Stimulated activated CD4-positive, alpha-beta T cell treated with anti-CD3 and anti-CD28 coated beads, Interleukin-2, amount 100 ng/mL, for 4 hours (primary cell): Measurements from ENCODE around the gene STARD10.

Experiments
- DNase-seq: peaks from one replicate; pipeline ENCODE4 v3.0.0-alpha.2; 2020; ENCODE audit warnings: low read depth

The STARD10 gene

GRCh38 chr11:72744474-72744873, 49.4 kb downstream of the STARD10 start:
- DNase-seq, result no peak

GRCh38 chr11:72743321-72744221, 50.3 kb downstream of the STARD10 start:
- DNase-seq, result no peak

- DNase-seq, result no peak
Observed at GRCh38 chr11:72742513-72743320, 51.1 kb downstream of the STARD10 start.

- no peak for DNase-seq
Observed at GRCh38 chr11:72741849-72742512, 51.9 kb downstream of the STARD10 start.

GRCh38 chr11:72741429-72741833, 52.4 kb downstream of the STARD10 start:
- no peak for DNase-seq

GRCh38 chr11:72740562-72741428, 53.1 kb downstream of the STARD10 start:
- DNase-seq, result no peak

- DNase-seq, result no peak
Observed at GRCh38 chr11:72740060-72740424, 53.8 kb downstream of the STARD10 start.

- DNase-seq, result no peak
Observed at GRCh38 chr11:72739240-72740059, 54.4 kb downstream of the STARD10 start.

- DNase-seq, result no peak
Observed at GRCh38 chr11:72738199-72739141, 55.4 kb downstream of the STARD10 start.

GRCh38 chr11:72737336-72737735, 56.5 kb downstream of the STARD10 start:
- DNase-seq, result no peak

- DNase-seq, result peak; percentile 46
Observed at GRCh38 chr11:72736452-72737069, 57.3 kb downstream of the STARD10 start.

- no peak for DNase-seq
Observed at GRCh38 chr11:72735495-72736027, 58.3 kb downstream of the STARD10 start.

GRCh38 chr11:72732329-72732728, 61.5 kb downstream of the STARD10 start:
- DNase-seq, result no peak

- no peak for DNase-seq
Observed at GRCh38 chr11:72730737-72731136, 63.1 kb downstream of the STARD10 start.

GRCh38 chr11:72730243-72730642, 63.6 kb downstream of the STARD10 start:
- no peak for DNase-seq

GRCh38 chr11:72727521-72727920, 66.3 kb downstream of the STARD10 start:
- no peak for DNase-seq

GRCh38 chr11:72726266-72727220, 67.3 kb downstream of the STARD10 start:
- DNase-seq, result no peak

- no peak for DNase-seq
Observed at GRCh38 chr11:72725724-72726028, 68.2 kb downstream of the STARD10 start.
